VCaP (cell line): ENCODE measurements around the gene GPC3.

Source experiments
- H3K27ac ChIP-seq: fragments of 450-650 bp; 2 replicates; pipeline ENCODE4 v1.5.1; 2017
- TF ChIP-seq, protein P1 (sequence below): fragments of 450-650 bp; conservative IDR thresholded peaks from 2 replicates; pipeline ENCODE4 v1.5.1; 2017; ENCODE audit warnings: mild to moderate bottlenecking, moderate library complexity

Gene GPC3

DNA sequence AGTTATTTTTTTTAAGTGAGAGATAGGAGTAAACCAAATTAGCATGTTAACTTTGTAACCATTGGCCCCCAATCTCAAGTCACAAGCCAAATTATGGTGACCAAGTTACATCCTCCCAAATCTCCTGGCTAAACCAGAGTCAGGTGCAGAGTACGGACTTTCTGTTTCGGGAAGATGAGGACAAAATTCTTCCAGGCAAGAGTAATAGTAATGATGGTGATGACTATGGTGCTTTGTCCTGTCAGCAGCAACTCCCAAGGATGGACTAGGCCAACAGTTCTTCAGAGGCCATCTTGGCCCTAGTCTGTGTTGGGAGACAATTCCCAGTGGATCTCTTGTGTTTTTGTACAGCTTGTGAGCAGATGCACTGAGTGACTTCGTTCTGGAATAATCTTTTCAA, 148.8 kb downstream of the GPC3 start:
- TF ChIP-seq, protein P1, sequence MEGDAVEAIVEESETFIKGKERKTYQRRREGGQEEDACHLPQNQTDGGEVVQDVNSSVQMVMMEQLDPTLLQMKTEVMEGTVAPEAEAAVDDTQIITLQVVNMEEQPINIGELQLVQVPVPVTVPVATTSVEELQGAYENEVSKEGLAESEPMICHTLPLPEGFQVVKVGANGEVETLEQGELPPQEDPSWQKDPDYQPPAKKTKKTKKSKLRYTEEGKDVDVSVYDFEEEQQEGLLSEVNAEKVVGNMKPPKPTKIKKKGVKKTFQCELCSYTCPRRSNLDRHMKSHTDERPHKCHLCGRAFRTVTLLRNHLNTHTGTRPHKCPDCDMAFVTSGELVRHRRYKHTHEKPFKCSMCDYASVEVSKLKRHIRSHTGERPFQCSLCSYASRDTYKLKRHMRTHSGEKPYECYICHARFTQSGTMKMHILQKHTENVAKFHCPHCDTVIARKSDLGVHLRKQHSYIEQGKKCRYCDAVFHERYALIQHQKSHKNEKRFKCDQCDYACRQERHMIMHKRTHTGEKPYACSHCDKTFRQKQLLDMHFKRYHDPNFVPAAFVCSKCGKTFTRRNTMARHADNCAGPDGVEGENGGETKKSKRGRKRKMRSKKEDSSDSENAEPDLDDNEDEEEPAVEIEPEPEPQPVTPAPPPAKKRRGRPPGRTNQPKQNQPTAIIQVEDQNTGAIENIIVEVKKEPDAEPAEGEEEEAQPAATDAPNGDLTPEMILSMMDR, result no peak

DNA sequence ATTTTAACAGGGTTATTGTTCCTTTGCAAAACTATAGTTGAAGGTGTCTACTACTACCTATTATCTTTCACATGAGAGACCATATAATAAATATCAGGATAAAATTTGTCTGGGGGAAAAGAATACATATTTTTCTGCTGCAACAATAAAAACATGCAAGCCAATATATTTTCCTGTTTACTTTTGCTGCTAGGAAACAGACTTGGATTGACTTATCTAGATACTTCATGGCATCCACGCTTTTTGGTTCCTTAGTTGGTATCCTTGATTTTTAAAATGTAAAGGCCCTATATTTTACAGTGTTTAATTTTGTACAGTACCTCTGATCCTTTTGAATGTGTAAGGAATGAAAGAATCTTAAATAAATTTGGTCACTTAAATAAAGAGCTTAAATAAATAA, 150.6 kb downstream of the GPC3 start:
- no peak overlapping the region for H3K27ac ChIP-seq
- TF ChIP-seq, protein P1, result no peak

More for the DNA sequence above, 148.8 kb downstream of the GPC3 start:
- no peak overlapping the region for H3K27ac ChIP-seq

DNA sequence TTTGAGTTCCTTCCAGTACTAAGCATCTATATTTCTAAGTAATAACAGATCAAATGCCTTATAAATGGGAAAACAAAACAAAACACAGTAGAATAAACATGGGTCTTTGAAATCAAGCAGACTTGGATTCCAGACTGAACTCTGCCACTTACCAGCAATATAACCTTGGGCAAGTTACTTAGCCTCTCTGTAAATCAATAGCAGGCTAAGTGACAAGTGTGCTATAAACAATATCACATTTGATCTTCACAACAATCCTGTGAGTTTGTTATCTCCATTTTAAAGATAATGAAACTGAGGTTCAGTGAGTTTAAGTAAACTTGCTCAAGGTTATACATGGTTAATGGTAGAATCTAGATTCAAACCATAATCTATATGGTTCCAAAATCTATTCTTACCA, 165.8 kb downstream of the GPC3 start:
- TF ChIP-seq, protein P1, result no peak
- no peak overlapping the region for H3K27ac ChIP-seq

DNA sequence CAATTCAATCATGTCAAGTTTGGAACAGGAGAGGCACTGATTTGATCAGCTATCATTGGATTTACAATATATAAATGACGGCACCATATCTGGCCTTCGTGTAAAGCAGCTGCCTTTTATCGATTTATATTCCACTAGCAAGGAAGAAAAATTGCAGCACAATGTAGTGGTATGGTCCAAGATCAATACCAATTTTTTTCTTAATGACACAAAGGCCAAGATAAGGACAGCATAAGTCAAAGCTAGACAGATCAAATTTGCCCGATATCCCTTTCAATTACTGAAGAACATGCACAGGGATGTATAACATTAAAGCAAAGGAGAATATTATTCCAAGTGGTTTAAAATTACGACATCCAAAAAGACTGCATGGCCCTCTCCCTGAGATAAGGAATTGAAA, 167.4 kb downstream of the GPC3 start:
- H3K27ac ChIP-seq, result no peak overlapping the region
- TF ChIP-seq, protein P1, result no peak

DNA sequence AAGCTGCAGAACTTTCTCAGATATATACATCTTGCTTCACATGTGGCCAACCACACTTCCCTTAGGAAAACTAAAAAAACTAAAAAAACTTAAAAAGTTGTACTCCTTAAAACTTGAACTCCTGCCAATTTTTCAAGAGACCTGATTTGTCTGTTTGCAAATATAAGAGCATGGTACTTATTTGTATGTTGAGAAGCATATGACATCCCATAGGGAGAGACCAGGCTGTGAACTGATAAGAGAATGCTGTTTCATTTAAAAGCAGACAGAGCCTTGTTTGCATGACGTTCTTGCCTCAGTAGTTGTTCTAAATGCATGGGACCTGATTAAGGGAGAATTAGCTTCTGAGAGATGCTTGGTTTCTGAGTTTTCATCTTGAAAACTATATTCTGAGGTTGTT, 169.9 kb downstream of the GPC3 start:
- no peak overlapping the region for H3K27ac ChIP-seq
- TF ChIP-seq, protein P1, result no peak

DNA sequence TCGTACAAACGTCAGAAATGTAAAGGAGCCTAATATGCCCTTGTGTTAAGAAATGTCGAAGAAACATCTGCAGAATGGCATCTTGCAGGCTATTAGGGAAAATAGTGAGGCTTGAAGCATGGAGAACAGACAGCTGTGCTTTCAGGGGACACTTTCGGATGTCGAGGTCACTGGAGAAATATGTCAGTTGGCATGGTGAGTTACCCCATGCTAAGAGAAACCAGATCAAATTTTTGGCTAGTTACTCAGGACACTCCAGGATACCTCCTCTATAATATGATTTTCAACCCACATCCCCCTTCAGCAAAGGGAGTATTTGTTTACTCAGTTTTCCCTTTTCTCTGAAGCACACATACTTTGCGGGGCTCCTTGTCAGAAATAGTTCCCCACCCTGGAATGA, 171.4 kb downstream of the GPC3 start:
- no peak overlapping the region for H3K27ac ChIP-seq
- TF ChIP-seq, protein P1, result no peak

DNA sequence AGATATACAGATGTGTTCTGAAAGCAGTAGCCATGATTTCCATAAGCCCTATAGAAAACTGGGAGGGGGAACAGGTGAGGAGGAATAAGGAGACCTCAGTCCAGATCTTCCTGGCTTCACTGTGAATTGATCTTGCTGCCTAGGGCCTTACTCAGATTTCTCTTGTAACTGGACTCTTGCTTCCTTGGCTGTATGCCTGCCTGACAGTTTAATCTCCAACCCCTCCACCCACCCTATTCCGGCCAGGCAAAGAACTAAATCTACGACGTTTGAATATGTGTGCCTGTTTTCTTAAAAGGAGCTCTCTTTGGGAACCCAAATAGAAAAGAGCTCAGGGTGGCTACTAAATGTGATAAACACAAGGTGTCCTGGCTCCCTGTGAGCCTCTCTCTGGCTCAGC, 173.0 kb downstream of the GPC3 start:
- TF ChIP-seq, protein P1, result no peak

DNA sequence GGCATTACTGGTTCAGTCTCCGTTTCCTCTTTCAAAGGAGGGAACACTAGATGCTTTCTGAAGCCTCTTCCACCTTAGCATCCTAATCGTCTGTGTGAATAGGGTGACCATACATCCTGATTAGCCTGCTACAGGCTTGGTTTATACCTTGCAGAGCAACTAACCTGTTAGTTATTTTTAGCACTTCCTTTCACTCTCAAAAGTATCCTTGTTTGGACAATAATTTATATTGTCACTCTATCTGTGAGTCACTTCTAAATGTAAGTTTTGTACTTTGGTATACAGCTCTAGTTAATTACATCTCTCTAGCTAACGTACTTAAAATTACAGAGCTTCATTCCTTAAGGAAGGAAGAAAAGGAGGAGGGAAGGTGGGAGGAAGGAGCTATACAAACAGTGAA, 174.5 kb downstream of the GPC3 start:
- H3K27ac ChIP-seq, result no peak overlapping the region
- TF ChIP-seq, protein P1, result no peak

More for the DNA sequence above, 173.0 kb downstream of the GPC3 start:
- H3K27ac ChIP-seq, result no peak overlapping the region
